ENCODE data around the gene MED9.

MED9 gene

GRCh38 chr17:17491546-17491988, 14.8 kb downstream of the MED9 start:
- DNase-seq (ENCODE audit: low spot score) = no peak

- DNase-seq (ENCODE audit: low spot score) = no peak
Measured at GRCh38 chr17:17492085-17492484, 15.3 kb downstream of the MED9 start.

GRCh38 chr17:17492571-17492970, 15.8 kb downstream of the MED9 start:
- DNase-seq (ENCODE audit: low spot score) = no peak

- DNase-seq (ENCODE audit: low spot score) = no peak
Measured at GRCh38 chr17:17493249-17493985, 16.6 kb downstream of the MED9 start.

GRCh38 chr17:17493986-17494466, 17.2 kb downstream of the MED9 start:
- DNase-seq (ENCODE audit: low spot score) = no peak

GRCh38 chr17:17494499-17494869, 17.7 kb downstream of the MED9 start:
- no peak for DNase-seq (ENCODE audit: low spot score)

GRCh38 chr17:17494870-17495535, 18.2 kb downstream of the MED9 start:
- no peak for DNase-seq (ENCODE audit: low spot score)

GRCh38 chr17:17495536-17496188, 18.9 kb downstream of the MED9 start:
- DNase-seq (ENCODE audit: low spot score) = no peak

- peak; percentile 80 for DNase-seq (ENCODE audit: low spot score)
Measured at GRCh38 chr17:17496189-17497064, 19.6 kb downstream of the MED9 start, which contains the start of gene RASD1. TSS of gene RASD1 (minus strand) at chr17:17496395. CDS start at chr17:17496181, 214 bp downstream.

- DNase-seq (ENCODE audit: low spot score) = no peak
Measured at GRCh38 chr17:17497065-17497844, 20.5 kb downstream of the MED9 start.

GRCh38 chr17:17497845-17498520, 21.2 kb downstream of the MED9 start:
- no peak for DNase-seq (ENCODE audit: low spot score)

GRCh38 chr17:17498606-17499301, 22.0 kb downstream of the MED9 start:
- DNase-seq (ENCODE audit: low spot score) = no peak

- DNase-seq (ENCODE audit: low spot score) = no peak
Measured at GRCh38 chr17:17499402-17500145, 22.8 kb downstream of the MED9 start.

GRCh38 chr17:17500999-17501605, 24.3 kb downstream of the MED9 start:
- DNase-seq (ENCODE audit: low spot score) = no peak

- DNase-seq (ENCODE audit: low spot score) = no peak
Measured at GRCh38 chr17:17502741-17503565, 26.2 kb downstream of the MED9 start.

GRCh38 chr17:17503566-17504130, 26.8 kb downstream of the MED9 start:
- no peak for DNase-seq (ENCODE audit: low spot score)

GRCh38 chr17:17504341-17505140, 27.7 kb downstream of the MED9 start:
- DNase-seq (ENCODE audit: low spot score) = no peak
